MM.1S (cell line): ENCODE measurements around the gene PSMD3.
A peak's percentile ranks its signal among the peaks of the same experiment; 100 is the strongest.

ENCODE experiments used
- DNase-seq: peaks from one replicate; pipeline ENCODE4 v3.0.0-alpha.2; 2015
- H2AFZ ChIP-seq: fragments of 300-600 bp; sonication (generic); 2 replicates; pipeline ENCODE4 v1.6.0; 2016; ENCODE audit warnings: antibody characterized with exemption, low read length
- H3F3A ChIP-seq: fragments of 300-600 bp; sonication (generic); 2 replicates; pipeline ENCODE4 v1.6.1; 2016; ENCODE audit warnings: mild to moderate bottlenecking, antibody characterized with exemption, low read length, moderate library complexity, mixed read lengths; ENCODE audit not compliant: insufficient read depth
- H3K27ac ChIP-seq: fragments of 300-600 bp; sonication (generic); 2 replicates; pipeline ENCODE4 v1.5.1; 2016; ENCODE audit warnings: mild to moderate bottlenecking, low read length
- H3K27me3 ChIP-seq: fragments of 300-600 bp; sonication (generic); replicated peaks from 2 replicates; pipeline ENCODE4 v1.6.0; 2016; ENCODE audit warnings: low read length; ENCODE audit not compliant: insufficient read depth
- H3K36me3 ChIP-seq: fragments of 300-600 bp; sonication (generic); replicated peaks from 2 replicates; pipeline ENCODE4 v1.6.1; 2016; ENCODE audit warnings: mild to moderate bottlenecking, low read length, mixed read lengths; ENCODE audit not compliant: insufficient read depth
- H3K4me1 ChIP-seq: fragments of 300-600 bp; sonication (generic); 2 replicates; pipeline ENCODE4 v1.6.1; 2016; ENCODE audit warnings: low read length, mixed read lengths
- H3K4me2 ChIP-seq: fragments of 300-600 bp; sonication (generic); 2 replicates; pipeline ENCODE4 v1.6.0; 2016; ENCODE audit warnings: low read depth, low read length
- H3K4me3 ChIP-seq: fragments of 300-600 bp; sonication (generic); 2 replicates; pipeline ENCODE4 v1.5.1; 2016; ENCODE audit warnings: low read length, mixed read lengths
- H3K79me2 ChIP-seq: fragments of 300-600 bp; sonication (generic); 2 replicates; pipeline ENCODE4 v1.6.1; 2016; ENCODE audit warnings: mixed run types, low read length, mixed read lengths
- H3K9ac ChIP-seq: fragments of 300-600 bp; sonication (generic); 2 replicates; pipeline ENCODE4 v1.6.1; 2016; ENCODE audit warnings: low read length, mixed read lengths
- H3K9me2 ChIP-seq: fragments of 300-600 bp; sonication (generic); replicated peaks from 2 replicates; pipeline ENCODE4 v1.6.1; 2016; ENCODE audit warnings: mild to moderate bottlenecking, low read length, mixed read lengths; ENCODE audit not compliant: insufficient read depth
- H3K9me3 ChIP-seq: fragments of 300-600 bp; sonication (generic); replicated peaks from 2 replicates; pipeline ENCODE4 v1.6.1; 2016; ENCODE audit warnings: mild to moderate bottlenecking, low read length, mixed read lengths; ENCODE audit not compliant: insufficient read depth
- H4K20me1 ChIP-seq: fragments of 300-600 bp; sonication (generic); 2 replicates; pipeline ENCODE4 v1.6.1; 2016; ENCODE audit warnings: mild to moderate bottlenecking, low read length, moderate library complexity, mixed read lengths; ENCODE audit not compliant: insufficient read depth
- CTCF ChIP-seq: fragments of 300-600 bp; sonication (generic); IDR thresholded peaks from 2 replicates; pipeline ENCODE4 v1.5.1; 2016; ENCODE audit warnings: antibody characterized with exemption, low read length, mixed read lengths
- EZH2 ChIP-seq: fragments of 300-600 bp; sonication (generic); optimal IDR thresholded peaks from 2 replicates; pipeline ENCODE3; 2017; ENCODE audit warnings: low read depth, mild to moderate bottlenecking, antibody characterized with exemption, low read length, mixed read lengths
- EZH2phosphoT487 ChIP-seq: fragments of 300-600 bp; sonication (generic); IDR thresholded peaks from 2 replicates; pipeline ENCODE4 v1.6.1; 2018; ENCODE audit warnings: antibody characterized with exemption, low read length

The PSMD3 gene

DNA sequence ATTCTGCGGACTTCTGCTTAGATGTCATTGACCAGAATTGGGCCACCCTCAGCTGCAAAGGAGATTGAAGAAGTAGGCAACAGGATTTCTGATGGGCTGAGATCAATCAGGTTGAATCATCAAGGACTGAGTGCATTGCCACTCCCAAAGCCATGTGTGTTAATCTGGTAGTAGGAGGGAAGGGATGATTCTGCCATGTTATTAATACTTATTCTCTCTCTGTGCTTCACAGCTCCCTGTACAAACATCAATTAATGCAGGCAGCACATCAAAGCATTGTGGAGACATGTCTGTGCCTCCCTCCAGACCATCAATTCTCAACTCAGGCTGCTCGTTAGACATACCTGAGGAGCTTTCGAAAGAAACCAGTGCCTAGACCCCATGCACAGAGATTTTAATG lies 41.5 kb upstream of the PSMD3 start:
- H3K4me2 ChIP-seq: no peak overlapping the region; the same call in 1 of the 2 replicates
- no peak for DNase-seq
- H2AFZ ChIP-seq: no peak overlapping the region
- H3K36me3 ChIP-seq: no peaks in the 10 kb centered on the region
- H3K9me3 ChIP-seq: no peaks in the 10 kb centered on the region
- no peaks in the 10 kb centered on the region for H3K27me3 ChIP-seq
- peaks cover 16% of the 10 kb centered on the region for H3K4me1 ChIP-seq
- H3K4me3 ChIP-seq: no peak overlapping the region
- peak overlapping the region; percentile 82; the same call in 1 of the 2 replicates for H3K27ac ChIP-seq
- H3K9me2 ChIP-seq: no peaks in the 10 kb centered on the region
- no peak for TF ChIP-seq CTCF
- no peaks in the 10 kb centered on the region for H3K79me2 ChIP-seq
- H3F3A ChIP-seq: peaks cover 15% of the 10 kb centered on the region
- no peaks in the 10 kb centered on the region for H4K20me1 ChIP-seq
- H3K9ac ChIP-seq: peak overlapping the region; percentile 55; the same call in 1 of the 2 replicates

DNA sequence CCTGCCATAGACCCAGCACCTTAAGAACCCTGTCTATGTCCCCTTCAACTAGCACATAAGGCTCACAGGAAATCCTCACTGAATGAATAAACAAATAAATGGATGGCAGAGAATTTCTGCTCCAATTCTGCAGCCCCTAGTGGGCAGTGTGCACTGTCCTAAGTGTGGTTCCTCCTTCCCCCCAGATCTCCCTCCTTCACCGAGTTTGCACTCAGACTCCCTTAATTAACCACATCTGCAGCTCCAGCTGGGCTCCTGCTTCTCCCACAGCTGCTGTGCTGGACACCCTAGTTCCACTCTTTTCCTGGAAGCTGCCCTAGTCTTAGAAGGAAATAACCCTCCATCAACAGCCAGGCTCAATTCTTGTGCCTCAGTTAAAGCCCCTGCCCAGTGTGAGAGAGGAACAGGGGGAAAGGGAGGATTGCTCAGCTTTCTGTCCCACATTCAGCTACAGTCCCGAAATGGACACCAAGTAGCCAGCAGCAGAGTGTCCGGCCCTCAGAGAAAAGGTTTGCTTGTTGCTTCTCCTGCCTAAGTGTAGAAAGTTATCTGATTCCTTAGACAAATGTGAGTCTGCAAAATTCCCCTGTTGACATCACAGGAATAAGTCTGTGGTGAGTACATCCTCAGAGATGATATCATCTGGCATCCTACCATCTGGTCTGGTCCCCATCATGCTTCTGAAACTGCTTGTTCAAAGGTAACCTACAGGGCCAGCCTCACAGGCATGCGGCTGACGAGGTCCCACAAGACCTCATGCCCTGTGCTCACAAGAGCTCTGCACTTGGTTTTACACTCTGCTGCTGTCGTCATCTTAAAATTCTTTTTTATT lies 40.8 kb upstream of the PSMD3 start:
- Histone ChIP-seq H3F3A (peaks cover 15% of the 10 kb centered on the region), H3K36me3 (no peaks in the 10 kb centered on the region), H3K79me2 (no peaks in the 10 kb centered on the region), H3K9me2 (no peaks in the 10 kb centered on the region), H3K4me1 (peaks cover 16% of the 10 kb centered on the region), H3K4me2 (peak overlapping the region; percentile 48; the same call in 1 of the 2 replicates), H4K20me1 (no peaks in the 10 kb centered on the region), H3K27me3 (no peaks in the 10 kb centered on the region), H3K9ac (peak overlapping the region; percentile 55), H2AFZ (peak overlapping the region; percentile 48), H3K27ac (peak overlapping the region; percentile 82), H3K4me3 (no peak overlapping the region), H3K9me3 (no peaks in the 10 kb centered on the region)
- peak; percentile 92 for DNase-seq
- TF ChIP-seq EZH2phosphoT487 (no peak), EZH2 (no peak), CTCF (peak; percentile 63)

GRCh38 chr17:39943702-39944392 lies 36.8 kb upstream of the PSMD3 start:
- DNase-seq: no peak
- no peak for TF ChIP-seq EZH2
- no peak for TF ChIP-seq CTCF
- TF ChIP-seq EZH2phosphoT487: no peak

More at GRCh38 chr17:39943702-39944392, 36.8 kb upstream of the PSMD3 start:
- no peak overlapping the region for H3K9ac ChIP-seq
- no peak overlapping the region for H3K27ac ChIP-seq
- H3K9me3 ChIP-seq: no peaks in the 10 kb centered on the region
- no peaks in the 10 kb centered on the region for H3K9me2 ChIP-seq
- H3K4me3 ChIP-seq: no peak overlapping the region
- peaks cover 15% of the 10 kb centered on the region for H3F3A ChIP-seq
- H3K36me3 ChIP-seq: no peaks in the 10 kb centered on the region
- H3K79me2 ChIP-seq: no peaks in the 10 kb centered on the region
- no peaks in the 10 kb centered on the region for H4K20me1 ChIP-seq
- no peaks in the 10 kb centered on the region for H3K27me3 ChIP-seq
- peaks cover 16% of the 10 kb centered on the region for H3K4me1 ChIP-seq
- no peak overlapping the region for H2AFZ ChIP-seq
- H3K4me2 ChIP-seq: no peak overlapping the region
